HG02970 (cell line): Measurements from ENCODE around the gene FEN1.

Experiments used
- ATAC-seq: cut with Tn5 transposase; IDR thresholded peaks from one replicate; pipeline ENCODE4 v1.9.1; 2021; ENCODE audit warnings: mild to moderate bottlenecking, moderate library complexity, moderate number of reproducible peaks; ENCODE audit not compliant: unreplicated experiment, low FRiP score

The FEN1 gene

DNA sequence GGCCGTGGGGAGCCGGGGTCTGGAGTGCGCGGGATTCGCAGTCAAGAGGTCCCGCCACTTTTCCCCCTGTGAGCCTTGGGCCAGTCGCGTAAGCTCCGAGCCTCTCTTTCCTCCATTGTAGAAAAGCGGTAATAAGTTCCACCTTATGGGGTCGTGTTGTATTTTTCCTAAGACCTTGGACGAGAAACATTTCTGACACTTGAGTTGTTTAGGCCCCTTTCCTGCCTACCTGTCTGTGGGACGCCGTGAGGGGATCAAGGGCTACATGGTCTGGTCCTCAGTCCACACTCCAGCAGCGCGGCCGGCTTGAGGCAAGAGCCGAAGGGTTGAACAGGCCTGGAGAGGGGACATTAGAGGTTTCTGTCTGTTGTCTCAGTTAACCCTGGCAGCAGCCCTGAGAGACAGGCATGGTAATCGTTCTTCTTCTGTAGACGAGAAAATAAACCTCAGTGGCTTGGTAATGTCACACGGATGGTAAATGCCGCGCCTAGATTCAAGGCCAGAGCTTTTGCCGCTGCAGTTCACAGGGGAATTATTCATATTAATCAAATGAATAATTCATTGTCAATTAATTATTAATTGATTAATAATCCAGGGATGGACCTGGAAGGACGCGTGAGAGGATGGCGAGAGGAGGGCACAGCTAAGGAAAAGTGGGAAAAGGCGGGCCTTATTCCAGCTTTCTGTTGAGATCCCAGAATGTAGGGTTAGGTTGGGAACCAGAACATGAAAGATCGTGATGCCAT lies 545 bp downstream of the FEN1 start:
- no peak for ATAC-seq

DNA sequence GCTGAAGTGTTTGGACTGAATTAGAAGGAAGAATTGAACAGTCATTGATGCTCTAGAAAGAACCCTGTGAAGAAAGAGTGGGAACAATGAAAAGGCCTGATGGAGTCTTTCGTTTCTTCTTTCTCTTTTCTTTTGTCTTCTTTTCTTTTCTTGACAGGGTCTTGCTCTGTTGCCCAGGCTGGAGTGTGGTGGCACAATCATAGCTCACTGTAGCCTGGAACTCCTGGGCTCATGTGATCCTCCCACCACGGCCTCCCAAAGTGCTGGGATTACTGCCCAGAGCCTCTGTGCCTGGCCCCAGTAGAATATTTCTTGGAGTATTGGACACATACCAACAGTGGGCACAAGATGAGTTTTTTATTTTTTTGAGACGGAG lies 1.1 kb downstream of the FEN1 start:
- no peak for ATAC-seq

DNA sequence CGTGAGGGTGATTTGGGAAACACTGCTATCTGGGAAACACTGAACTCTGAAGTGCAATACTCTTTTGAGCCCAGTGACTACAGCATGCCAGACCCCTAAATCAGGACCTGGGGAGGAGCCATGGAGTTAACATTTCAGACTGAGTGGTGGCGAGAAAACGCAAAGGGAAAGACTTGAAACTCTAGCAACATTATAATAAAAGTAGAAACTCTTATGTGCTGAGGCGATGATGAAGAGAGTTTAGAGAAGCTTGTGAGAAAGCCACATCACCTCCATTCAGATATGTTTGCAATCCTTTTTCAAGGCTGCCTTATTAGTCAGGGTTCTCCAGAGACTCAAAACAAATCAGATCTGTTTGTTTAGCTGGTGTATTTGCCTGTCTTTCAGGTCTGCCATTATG lies 1.9 kb downstream of the FEN1 start:
- ATAC-seq, result no peak

DNA sequence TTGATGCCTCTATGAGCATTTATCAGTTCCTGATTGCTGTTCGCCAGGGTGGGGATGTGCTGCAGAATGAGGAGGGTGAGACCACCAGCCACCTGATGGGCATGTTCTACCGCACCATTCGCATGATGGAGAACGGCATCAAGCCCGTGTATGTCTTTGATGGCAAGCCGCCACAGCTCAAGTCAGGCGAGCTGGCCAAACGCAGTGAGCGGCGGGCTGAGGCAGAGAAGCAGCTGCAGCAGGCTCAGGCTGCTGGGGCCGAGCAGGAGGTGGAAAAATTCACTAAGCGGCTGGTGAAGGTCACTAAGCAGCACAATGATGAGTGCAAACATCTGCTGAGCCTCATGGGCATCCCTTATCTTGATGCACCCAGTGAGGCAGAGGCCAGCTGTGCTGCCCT lies 2.7 kb downstream of the FEN1 start:
- no peak for ATAC-seq

DNA sequence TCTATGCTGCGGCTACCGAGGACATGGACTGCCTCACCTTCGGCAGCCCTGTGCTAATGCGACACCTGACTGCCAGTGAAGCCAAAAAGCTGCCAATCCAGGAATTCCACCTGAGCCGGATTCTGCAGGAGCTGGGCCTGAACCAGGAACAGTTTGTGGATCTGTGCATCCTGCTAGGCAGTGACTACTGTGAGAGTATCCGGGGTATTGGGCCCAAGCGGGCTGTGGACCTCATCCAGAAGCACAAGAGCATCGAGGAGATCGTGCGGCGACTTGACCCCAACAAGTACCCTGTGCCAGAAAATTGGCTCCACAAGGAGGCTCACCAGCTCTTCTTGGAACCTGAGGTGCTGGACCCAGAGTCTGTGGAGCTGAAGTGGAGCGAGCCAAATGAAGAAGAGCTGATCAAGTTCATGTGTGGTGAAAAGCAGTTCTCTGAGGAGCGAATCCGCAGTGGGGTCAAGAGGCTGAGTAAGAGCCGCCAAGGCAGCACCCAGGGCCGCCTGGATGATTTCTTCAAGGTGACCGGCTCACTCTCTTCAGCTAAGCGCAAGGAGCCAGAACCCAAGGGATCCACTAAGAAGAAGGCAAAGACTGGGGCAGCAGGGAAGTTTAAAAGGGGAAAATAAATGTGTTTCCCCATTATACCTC lies 3.3 kb downstream of the FEN1 start:
- no peak for ATAC-seq

DNA sequence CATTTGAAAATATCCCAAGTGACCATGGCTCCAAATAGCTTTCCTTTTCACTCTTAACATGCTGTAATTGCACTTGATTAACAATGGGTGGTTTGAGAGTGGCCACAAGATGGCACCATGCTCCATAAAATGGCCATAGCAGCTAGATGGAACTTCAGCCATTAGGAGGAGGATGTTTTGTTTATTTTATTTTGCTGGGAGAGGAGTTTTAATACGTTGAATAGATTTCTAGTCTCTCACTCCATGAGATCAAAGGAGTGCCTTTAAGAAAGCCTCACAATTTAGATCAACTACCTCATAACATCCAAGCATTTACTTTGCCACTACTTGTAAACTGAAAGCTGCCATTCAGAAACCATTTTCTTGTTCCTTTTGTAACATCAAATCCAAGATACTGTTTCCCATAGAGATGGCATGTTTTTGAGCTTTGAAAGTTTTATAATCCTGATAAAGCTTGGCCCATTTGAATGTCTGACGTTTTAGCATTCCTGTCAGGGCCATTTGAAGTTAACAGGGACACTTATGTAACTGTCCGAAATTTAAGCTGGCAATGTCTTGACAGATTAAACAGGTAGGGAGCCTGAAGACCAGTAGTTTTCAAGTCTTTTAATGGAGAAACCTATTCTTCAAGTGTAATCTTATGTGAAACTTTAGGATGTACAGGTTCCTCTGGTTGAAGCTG lies 4.7 kb downstream of the FEN1 start:
- ATAC-seq, result no peak

DNA sequence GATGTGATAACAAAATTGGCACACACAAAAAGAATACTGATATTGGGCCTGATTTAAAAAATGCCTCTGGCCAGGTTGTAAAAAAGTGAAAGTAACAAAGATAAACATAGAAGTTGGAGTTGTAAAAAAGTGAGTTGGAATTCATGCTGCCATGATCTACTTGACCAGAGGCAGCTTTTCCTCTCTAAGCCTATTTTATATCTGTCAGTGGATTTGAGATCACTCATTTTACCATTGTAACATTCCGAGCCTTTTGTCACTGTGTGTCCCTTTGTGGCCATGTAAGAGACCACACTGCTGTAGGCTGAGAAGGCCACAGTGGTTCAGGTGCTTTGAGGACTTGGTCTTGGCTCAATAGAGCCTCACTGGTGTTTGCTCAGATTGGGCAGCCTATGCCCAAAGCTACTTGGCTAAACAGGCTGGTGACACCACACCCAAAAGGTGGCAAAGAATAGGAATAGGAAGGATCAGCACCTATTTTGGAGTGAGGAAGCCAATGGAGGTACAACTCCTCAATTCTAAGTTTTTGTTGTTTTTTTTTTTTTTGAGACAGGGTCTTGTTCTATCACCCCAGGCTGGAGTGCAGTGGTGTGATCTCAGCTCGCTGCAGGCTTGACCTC lies 7.1 kb downstream of the FEN1 start:
- no peak for ATAC-seq

DNA sequence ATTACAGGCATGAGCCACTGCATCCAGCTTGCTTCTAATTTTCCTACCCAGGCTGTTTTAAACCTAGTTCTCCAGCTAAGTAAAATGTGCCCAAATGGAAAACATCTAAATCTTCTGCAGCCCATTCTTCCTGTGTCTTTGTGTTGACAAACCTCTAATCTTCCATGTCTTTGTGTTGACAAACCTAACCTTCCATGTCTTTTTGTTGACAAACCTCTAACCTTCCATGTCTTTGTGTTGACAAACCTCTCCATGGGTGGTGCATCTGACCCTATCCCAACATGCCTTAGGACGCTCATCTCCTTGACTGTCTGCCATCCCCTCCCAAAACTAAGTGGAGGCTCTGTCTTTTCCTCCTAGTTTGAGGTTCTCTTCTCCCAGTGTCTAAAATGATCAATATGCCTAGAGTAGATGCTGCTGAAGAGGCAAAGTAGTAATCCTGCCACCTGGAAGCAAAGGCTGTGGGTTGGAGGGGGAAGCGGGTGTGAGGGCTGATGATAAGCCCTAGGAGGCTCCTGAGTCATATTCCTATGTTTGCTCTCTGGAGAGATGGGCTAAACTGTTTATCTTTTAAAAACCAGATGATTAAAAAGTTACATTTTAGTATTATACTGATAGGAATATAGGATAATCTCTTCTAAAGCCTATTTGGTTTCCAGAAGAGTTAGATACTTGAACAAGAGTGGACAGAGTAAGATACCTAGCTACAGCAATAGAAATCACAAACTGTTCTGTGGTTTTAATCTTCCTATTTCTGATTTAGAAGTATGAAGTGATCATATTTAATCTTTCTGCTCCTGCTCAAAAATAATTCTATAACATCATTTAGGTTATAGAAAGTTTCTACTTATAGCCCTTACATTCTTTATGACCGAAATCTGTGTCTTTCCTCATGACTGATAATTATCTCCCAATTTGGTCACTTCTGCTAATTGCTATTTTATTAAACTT lies 7.9 kb downstream of the FEN1 start:
- no peak for ATAC-seq

DNA sequence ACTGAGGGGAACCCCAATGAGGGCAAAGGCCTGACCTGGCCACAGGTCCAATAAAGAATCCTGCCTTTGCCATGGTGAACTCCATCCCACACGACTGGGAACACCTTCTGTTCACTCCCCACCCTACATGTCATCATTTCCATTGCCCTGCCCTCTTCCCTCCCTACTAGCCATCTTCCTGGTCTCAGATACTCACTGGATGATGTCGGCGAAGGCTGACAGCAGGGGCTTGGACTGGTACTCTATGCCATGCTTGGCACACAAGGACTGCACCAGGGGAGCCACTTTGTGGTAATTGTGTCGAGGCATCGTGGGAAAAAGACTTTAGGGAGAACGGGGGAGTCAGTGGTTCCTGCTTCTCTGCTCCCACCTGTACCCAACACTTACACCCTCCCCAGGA lies 9.9 kb downstream of the FEN1 start:
- no peak for ATAC-seq

DNA sequence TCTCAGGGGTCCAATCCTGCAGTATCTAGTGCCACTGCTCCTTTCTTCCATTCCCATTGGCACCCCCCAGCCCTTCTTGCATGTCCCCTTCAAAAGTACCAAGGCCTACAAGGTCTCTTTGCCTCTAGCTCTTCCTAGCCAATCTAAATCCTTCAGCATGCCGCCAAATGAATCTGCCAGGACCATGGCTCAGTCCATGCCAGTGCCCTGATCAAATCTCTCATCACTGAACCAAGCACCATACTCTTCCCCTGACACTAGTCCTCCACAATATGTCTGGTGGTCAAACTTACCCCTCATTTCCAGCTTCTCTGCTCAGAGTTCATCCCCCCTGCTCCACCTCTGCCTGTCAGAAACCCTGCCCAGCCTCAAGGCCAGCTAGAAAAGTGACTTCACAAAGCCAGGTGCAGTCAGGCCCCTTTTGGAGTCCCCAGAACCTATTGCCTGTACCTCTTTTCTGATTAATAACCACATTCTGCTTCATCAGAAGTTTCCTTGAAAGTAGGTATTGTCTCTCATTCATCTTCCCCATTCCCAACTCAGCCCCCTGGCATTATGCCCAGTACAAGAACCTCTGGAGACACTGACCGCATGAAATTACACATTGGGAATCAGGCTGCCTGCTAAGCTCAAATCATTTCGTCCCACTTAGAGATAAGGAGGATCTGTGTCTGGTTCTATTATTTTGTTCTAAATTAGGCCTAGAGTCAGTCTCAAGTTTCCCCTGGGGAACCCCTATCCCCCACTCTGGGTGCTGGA lies 11.4 kb downstream of the FEN1 start:
- ATAC-seq, result no peak

DNA sequence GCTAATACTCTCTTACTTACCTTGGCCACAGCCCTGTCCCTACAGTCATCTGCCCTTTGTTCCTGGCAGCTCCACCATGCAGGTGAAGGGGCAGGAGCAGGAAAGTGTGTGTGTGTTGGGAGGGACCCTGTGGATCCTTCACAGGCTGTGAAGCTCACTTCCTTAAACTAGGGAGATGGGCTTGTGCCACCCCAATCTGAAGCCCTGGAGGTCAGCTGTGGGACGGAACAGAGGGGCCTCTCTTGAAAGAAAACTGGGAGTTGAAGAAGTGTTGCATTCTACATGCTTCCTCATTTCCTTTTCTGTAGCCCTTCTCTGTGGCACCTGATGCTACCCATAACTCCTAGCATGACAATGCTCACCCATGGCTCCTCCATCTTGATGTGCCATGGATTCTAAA lies 12.4 kb downstream of the FEN1 start:
- ATAC-seq, result no peak

DNA sequence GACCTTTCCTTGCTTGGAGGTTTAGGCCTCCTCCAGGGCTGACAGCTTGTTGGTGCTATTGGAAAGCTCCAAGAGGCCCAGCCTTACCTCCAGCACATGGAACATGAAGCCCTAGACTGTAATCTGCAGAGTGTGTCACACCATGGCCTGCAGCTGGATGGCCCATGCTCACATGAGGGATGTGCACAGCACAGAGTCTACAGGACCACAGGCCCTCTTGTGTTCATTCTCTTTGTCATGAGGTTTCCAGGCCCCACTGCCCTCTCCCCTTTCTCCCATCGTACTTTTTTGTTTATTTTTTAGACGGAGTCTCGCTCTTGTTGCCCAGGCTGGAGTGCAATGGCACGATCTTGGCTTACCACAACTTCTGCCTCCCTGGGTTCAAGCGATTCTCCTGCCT lies 14.1 kb downstream of the FEN1 start:
- no peak for ATAC-seq

DNA sequence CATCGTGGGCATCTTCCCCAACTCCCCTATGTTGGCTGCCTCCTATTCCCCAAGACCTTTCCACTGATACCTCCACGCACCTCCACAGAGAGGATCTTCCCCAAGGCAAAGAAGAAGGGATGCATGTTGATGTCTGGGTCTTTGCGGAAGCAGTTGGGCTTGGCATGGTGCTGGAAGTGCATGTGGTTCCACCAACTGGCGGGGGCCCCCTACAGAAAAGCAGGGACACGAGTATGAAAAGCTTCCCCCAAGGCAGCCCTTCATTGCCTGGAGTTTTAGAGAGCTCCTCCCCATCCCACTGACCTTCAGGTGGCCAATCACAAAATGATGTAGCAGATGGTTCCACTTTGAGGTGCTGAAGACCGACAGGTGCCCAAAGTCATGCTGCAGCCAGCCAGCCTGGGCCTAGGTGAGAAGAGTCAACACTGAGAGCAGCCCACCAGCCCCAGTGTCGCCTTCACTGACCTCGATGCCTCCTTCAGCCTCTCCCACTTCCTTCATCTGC lies 18.0 kb downstream of the FEN1 start:
- no peak for ATAC-seq

DNA sequence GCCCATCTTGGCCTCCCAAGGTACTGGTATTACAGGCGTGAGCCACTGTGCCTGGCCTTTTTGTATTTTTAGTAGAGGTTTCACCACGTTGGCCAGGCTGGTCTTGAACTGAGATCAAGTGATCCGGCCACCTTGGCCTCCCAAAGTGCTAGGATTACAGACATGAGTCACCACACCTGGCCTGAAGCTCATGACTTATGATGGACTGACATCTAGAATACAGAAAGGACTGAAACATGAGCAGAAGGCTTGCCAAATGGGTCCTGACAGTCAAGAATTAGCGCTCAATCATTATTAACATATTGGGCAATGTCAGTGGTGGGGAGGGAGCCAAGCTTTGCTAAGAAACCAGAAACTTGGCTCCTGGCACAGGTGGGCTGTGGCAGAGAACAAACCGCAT lies 19.1 kb downstream of the FEN1 start:
- ATAC-seq, result no peak

DNA sequence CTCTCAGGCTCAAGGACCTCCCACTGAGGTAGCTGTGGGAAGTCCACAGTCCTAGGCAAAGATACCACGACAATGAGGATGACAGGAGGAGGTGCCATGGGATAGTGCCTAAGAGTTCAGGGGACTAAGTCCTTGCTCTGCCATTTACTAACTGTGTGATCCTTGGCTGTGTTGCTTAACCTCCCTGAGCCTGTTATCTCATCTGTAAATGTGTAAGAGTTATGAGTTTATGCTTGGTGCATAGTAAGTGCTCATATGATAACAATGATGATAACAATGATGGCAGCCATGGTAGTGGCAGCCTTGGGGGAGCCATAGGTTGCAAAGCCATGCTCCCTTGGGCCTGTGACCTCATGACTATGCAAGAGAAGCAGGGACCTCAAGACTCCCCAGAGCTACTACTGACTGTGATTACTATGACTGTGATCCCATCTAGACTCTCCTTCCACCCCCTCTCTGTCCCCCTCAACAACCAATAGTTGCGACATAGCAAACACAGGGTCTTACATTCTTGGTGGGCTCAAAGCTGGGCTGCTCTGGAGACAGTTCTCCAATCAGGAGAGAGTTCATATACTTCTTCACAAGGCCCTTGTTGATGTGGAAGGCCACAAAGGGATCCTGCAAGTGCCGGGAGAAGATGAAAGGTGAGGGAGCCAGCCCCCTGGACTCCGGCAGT lies 20.2 kb downstream of the FEN1 start:
- ATAC-seq, result no peak

DNA sequence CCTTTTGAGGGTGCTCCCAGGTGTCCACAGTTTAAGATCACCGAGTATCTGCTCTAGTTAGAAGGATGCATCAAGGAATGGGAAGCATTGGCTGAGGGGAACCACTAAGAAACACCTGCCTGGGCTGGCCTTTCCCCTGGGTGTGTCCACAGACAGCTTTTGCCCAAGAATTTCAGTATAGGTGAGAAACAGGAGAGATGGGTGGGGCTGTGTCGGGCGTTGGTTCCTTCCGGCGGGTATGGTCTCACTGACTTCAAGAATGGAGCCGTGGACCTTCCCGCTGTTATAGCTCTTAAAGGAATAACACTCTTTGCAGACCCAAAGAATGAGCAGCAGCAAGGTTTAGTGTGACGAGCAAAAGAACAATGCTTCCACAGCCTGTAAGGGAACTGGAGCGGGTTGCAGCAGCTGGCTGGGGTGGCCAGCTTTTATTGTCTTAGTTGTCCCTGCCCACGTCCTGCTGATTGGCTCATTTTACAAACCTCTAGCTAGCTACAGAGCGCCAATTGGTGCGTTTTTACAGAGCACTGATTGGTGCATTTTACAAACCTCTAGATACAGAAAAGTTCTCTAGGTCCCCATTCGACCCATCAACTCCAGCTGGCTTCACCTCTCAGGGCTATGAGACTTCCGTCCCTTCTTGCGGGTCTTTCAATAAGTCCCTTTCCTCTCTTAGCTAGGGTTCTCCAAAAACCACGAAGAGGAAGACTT lies 21.7 kb downstream of the FEN1 start:
- ATAC-seq, result no peak

DNA sequence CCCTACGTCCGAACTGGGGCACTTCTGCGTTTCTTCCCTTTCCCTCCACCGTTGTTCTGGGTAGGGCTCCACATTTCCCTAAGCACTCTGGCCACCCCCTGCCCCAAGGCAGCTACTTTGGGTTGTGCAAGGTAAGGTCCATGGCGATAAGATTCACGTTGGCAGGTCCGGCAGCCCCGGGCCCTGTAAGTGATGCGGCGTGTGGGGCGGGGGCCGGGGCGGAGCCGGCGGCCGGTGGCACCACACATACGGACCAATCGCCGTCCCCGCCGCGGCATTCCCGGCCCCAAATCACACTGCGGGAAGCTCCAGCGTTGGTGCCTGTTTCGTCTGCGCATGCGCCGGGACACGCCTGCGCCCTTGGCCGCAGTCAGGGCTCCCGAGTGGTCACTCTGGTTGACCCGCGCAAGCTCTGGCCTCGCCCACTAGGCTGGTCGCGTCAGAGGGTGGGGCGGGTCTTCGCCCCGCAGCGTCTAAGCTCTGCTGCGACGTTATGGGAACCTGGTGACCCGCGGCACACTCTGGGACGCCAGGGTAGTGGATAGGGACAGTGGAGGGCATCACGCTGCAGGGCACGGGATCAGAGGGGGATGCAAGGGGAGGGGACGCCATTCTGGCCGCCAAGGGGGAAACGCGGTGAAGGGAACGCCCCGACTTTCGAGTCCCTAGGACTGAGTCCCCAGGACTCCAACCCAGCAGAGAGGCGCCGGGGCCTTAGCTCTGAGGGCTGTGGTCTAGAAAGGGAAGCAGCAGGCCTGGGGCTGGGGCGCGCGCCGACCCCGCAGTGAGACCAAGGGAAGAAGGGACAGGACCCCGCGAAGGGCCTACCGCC lies 22.5 kb downstream of the FEN1 start:
- ATAC-seq, result peak; percentile 46
